GM12878 (cell line): Measurements from ENCODE around the gene PARP15. TPM values are rescaled to one million over a fixed set of nuclear protein-coding genes. Genes with fewer than 3 reads are reported as not detected.
A peak's percentile ranks its signal among the peaks of the same experiment; 100 is the strongest.

Source experiments
- BHLHE40 ChIP-seq, 2 experiments: fragments of 450-650 bp in 1 of 2; IDR thresholded peaks; 2 replicates each; pipeline ENCODE4 v1.6.1; 2011 to 2017; ENCODE audit warnings: low read depth in 2 of 2, borderline replicate concordance in 1 of 2, improper control_type of control experiment in 1 of 2, low read length in 1 of 2, mild to moderate bottlenecking in 1 of 2
- CBFB ChIP-seq: IDR thresholded peaks from 2 replicates; pipeline ENCODE4 v1.6.1; 2016; ENCODE audit warnings: antibody characterized with exemption, low read depth
- CEBPB ChIP-seq, 2 experiments: fragments of 150-350 bp in 1 of 2; IDR thresholded peaks; 2 replicates each; pipeline ENCODE4 v1.6.1; 2012 to 2014; ENCODE audit warnings: low read depth in 2 of 2, low read length in 2 of 2, borderline replicate concordance in 1 of 2, inconsistent platforms in 1 of 2
- CEBPZ ChIP-seq: fragments of 150-350 bp; IDR thresholded peaks from 2 replicates; pipeline ENCODE4 v1.6.1; 2016; ENCODE audit warnings: low read depth, low read length
- CHD4 ChIP-seq: fragments of 200-600 bp; sonication (generic); IDR thresholded peaks from 2 replicates; pipeline ENCODE4 v1.6.1; 2016; ENCODE audit warnings: mild to moderate bottlenecking
- CUX1 ChIP-seq: IDR thresholded peaks from 2 replicates; pipeline ENCODE4 v1.6.1; 2012; ENCODE audit warnings: improper control_type of control experiment, low read depth, low read length; ENCODE audit not compliant: insufficient replicate concordance
- GABPA ChIP-seq: IDR thresholded peaks from 2 replicates; pipeline ENCODE4 v1.6.1; 2014; ENCODE audit warnings: antibody characterized with exemption, low read depth, mild to moderate bottlenecking, inconsistent platforms
- HCFC1 ChIP-seq: fragments of 150-350 bp; IDR thresholded peaks from 2 replicates; pipeline ENCODE4 v1.6.1; 2014; ENCODE audit warnings: low read length
- HDAC6 ChIP-seq: fragments of 200-600 bp; sonication (generic); IDR thresholded peaks from one replicate; pipeline ENCODE4 v1.8.0; 2017; ENCODE audit warnings: antibody characterized with exemption; ENCODE audit not compliant: unreplicated experiment
- HSF1 ChIP-seq: fragments of 150-350 bp; IDR thresholded peaks from 2 replicates; pipeline ENCODE4 v1.6.1; 2014; ENCODE audit warnings: mild to moderate bottlenecking, low read depth, low read length
- JUNB ChIP-seq: IDR thresholded peaks from 2 replicates; pipeline ENCODE4 v1.6.1; 2016; ENCODE audit warnings: antibody characterized with exemption, mild to moderate bottlenecking
- KDM1A ChIP-seq: fragments of 200-600 bp; sonication (generic); IDR thresholded peaks from 2 replicates; pipeline ENCODE4 v1.6.1; 2016; ENCODE audit warnings: borderline replicate concordance
- MLLT1 ChIP-seq: fragments of 450-650 bp; IDR thresholded peaks from 2 replicates; pipeline ENCODE4 v1.6.1; 2016; ENCODE audit warnings: mild to moderate bottlenecking
- MYC ChIP-seq: IDR thresholded peaks from 2 replicates; pipeline ENCODE4 v1.6.1; 2011; ENCODE audit warnings: mild to moderate bottlenecking, low read length, moderate library complexity, inconsistent platforms; ENCODE audit not compliant: insufficient read depth, insufficient replicate concordance, insufficient read length, severe bottlenecking
- NR2C1 ChIP-seq: fragments of 450-650 bp; IDR thresholded peaks from 2 replicates; pipeline ENCODE4 v1.6.1; 2017; ENCODE audit warnings: antibody characterized with exemption, mild to moderate bottlenecking, moderate library complexity
- SMARCA5 ChIP-seq: fragments of 450-650 bp; IDR thresholded peaks from 2 replicates; pipeline ENCODE4 v1.6.1; 2017; ENCODE audit warnings: mild to moderate bottlenecking
- STAT1 ChIP-seq: fragments of 450-650 bp; conservative IDR thresholded peaks from 2 replicates; pipeline ENCODE4 v1.6.1; 2014; ENCODE audit warnings: antibody characterized with exemption, mild to moderate bottlenecking
- SUZ12 ChIP-seq: fragments of 200-600 bp; sonication (generic); IDR thresholded peaks from one replicate; pipeline ENCODE4 v1.6.1; 2018; ENCODE audit warnings: antibody characterized with exemption, mild to moderate bottlenecking; ENCODE audit not compliant: unreplicated experiment
- TBL1XR1 ChIP-seq: IDR thresholded peaks from 2 replicates; pipeline ENCODE4 v1.6.1; 2012; ENCODE audit warnings: low read depth, low read length, improper control_type of control experiment
- TCF12 ChIP-seq: IDR thresholded peaks from 2 replicates; pipeline ENCODE4 v1.6.1; 2011; ENCODE audit warnings: low read depth, mild to moderate bottlenecking, low read length
- WRNIP1 ChIP-seq: IDR thresholded peaks from 2 replicates; pipeline ENCODE4 v1.6.1; 2011; ENCODE audit warnings: low read depth, low read length, improper control_type of control experiment, borderline replicate concordance
- polyA plus RNA-seq, 11 experiments: library from polyadenylated mRNA; depleted of rRNA in 4 of 11; unstranded in 6 of 11; stranded (reverse) in 5 of 11; fragments of >200 nt; fragmentation: Nextera tagmentation in 4 of 11; fragmentation: Illumina TruSeq in 1 of 11; extraction: Ambion mirVana in 4 of 11; extraction: Trizol in 1 of 11; gene quantifications; 1 replicate in 1 of 11; 2 replicates in 10 of 11; pipeline versions ENCODE4 v1.2.1 to v1.2.3, GENCODE V29; 2011 to 2016; ENCODE audit warnings: inconsistent platforms in 2 of 11, missing spikeins in 2 of 11, low read depth in 1 of 11
- total RNA-seq, 4 experiments: library from RNA; depleted of rRNA in 3 of 4; stranded (reverse); fragments of >200 nt in 3 of 4; fragmentation: Illumina TruSeq in 1 of 4; extraction: Trizol in 1 of 4; gene quantifications; 2 replicates each; pipeline versions ENCODE4 v1.2.1 to v1.2.3, GENCODE V29; 2013 to 2021

Gene PARP15
- total and polyA plus RNA-seq, 10 of the 15 experiments (the other 5 are each of a cell fraction or from before 2014, with no cell fraction given) = 9.0 to 234 (median 36.3) TPM

DNA sequence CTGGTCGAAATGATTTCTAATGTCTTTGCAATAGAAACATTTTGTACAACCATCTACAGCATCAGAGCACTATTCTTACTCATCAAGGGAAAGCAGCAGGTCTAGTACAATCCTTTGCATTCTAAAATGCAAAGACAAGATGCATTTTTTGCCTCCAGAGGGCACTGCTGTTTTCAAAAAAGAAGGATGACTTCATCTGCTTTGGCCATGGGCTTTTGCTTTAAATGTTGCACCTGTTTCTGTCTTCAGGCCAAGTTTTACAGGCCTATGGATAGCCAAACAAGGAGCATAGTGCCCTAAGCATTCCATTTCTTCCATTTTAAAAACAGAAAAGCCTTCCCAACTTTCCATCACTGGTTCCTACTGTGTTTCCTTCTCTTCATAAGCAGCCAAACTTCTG, 16.8 kb upstream of the PARP15 start (continued):
- TF ChIP-seq GABPA (no peak), TBL1XR1 (no peak), SUZ12 (no peak), HSF1 (no peak), HDAC6 (no peak), HCFC1 (no peak), STAT1 (no peak), MLLT1 (no peak), JUNB (peak; percentile 51), CEBPB (IDR thresholded peaks at IDR 0.05; ENCODE audit: borderline replicate concordance in 1 of 2, low read depth in 2 of 2, low read length in 2 of 2) (no peak), SMARCA5 (no peak), MYC (no peak), CBFB (no peak), CUX1 (no peak), CHD4 (no peak), NR2C1 (no peak), KDM1A (no peak), CEBPZ (no peak), TCF12 (0 out of 2 replicates have a peak, but pooled peaks have one; percentile 34), BHLHE40 (IDR thresholded peaks at IDR 0.05; ENCODE audit: borderline replicate concordance in 1 of 2, low read depth in 2 of 2, low read length in 1 of 2) (no peak), WRNIP1 (no peak)
